Spleen (tissue), 7 donors: Measurements from ENCODE around the gene HMGCLL1.

Experiments used
- POLR2A ChIP-seq, 3 donors: fragments of 450-650 bp; IDR thresholded peaks; one replicate each; pipeline ENCODE4 v1.5.1; 2017; ENCODE audit warnings: antibody characterized with exemption in 3 of 3, mild to moderate bottlenecking in 1 of 3
- POLR2AphosphoS5 ChIP-seq, 3 donors: sonication (generic); formaldehyde crosslinking; IDR thresholded peaks; one replicate each; pipeline ENCODE4 v1.5.1; 2017; ENCODE audit warnings: antibody characterized with exemption in 3 of 3
- TF ChIP-seq, protein P1 (sequence below), 11 experiments: fragments of 200-600 bp in 7 of 11; fragments of 450-650 bp in 4 of 11; sonication (generic) in 4 of 11; IDR thresholded peaks in 8 of 11; conservative IDR thresholded peaks in 3 of 11; 1 replicate in 7 of 11; 2 replicates in 4 of 11; pipeline versions ENCODE4 v1.4.0 to v1.8.0; 2016 to 2021; ENCODE audit warnings: antibody characterized with exemption in 11 of 11, inconsistent platforms in 4 of 11, mild to moderate bottlenecking in 1 of 11
- donor health status: DM: no; HTN: no; CAD: no; lungs with moderate emphysema.
- donor health status: DM: no; HTN: no; CAD: no.
- donor health status: DM: no; HTN: no; CAD: no.

DNA sequence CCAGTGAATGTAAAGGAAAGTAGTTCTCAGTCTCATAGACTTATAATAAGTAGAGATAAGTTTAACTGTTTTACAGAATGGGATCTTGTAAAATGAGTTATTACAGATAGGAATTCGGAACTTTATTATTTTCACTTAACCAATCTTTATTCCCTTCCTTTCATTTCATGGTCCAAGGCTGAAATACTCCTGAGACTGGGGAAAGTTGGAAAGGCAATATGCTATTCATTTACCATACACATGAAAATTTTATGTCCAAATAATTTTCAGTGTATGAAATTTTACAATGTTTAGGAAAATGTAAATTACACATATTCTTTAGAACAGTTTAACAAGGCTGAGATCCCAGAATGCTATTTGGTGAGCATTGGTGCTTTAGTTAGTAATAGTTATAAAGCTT lies 62.3 kb downstream of the HMGCLL1 start:
- TF ChIP-seq, protein P1, sequence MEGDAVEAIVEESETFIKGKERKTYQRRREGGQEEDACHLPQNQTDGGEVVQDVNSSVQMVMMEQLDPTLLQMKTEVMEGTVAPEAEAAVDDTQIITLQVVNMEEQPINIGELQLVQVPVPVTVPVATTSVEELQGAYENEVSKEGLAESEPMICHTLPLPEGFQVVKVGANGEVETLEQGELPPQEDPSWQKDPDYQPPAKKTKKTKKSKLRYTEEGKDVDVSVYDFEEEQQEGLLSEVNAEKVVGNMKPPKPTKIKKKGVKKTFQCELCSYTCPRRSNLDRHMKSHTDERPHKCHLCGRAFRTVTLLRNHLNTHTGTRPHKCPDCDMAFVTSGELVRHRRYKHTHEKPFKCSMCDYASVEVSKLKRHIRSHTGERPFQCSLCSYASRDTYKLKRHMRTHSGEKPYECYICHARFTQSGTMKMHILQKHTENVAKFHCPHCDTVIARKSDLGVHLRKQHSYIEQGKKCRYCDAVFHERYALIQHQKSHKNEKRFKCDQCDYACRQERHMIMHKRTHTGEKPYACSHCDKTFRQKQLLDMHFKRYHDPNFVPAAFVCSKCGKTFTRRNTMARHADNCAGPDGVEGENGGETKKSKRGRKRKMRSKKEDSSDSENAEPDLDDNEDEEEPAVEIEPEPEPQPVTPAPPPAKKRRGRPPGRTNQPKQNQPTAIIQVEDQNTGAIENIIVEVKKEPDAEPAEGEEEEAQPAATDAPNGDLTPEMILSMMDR (IDR thresholded peaks at IDR 0.05 in 8 of 11, conservative IDR thresholded peaks at IDR 0.05 in 3 of 11): no peak
- no peak for TF ChIP-seq POLR2AphosphoS5 (IDR thresholded peaks at IDR 0.05)
- no peak for TF ChIP-seq POLR2A (IDR thresholded peaks at IDR 0.05)
